ENCODE data around the gene TEAD1. TPM values are rescaled to one million over a fixed set of nuclear protein-coding genes. Genes with fewer than 3 reads are reported as not detected.

The TEAD1 gene
- total and polyA plus RNA-seq, 2 experiments from 2014 or later = 24.5 to 103 TPM

GRCh38 chr11:12792590-12792989 is 118.4 kb downstream of the TEAD1 start (continued):
- no peak for TF ChIP-seq NANOG (IDR thresholded peaks at IDR 0.05; ENCODE audit: borderline replicate concordance)
- no peak for TF ChIP-seq EZH2 (IDR thresholded peaks at IDR 0.05; ENCODE audit: low read depth, unreplicated experiment)

GRCh38 chr11:12793065-12793464 is 118.8 kb downstream of the TEAD1 start:
- H4K20me1 ChIP-seq (replicated peaks; ENCODE audit: insufficient read depth) = peaks cover 4% of the 10 kb centered on the region
- no peak for ATAC-seq
- peaks cover 49% of the 10 kb centered on the region for H3K4me1 Mint-ChIP-seq

More at GRCh38 chr11:12793065-12793464, 118.8 kb downstream of the TEAD1 start:
- Histone ChIP-seq H3K27me3 (ENCODE audit: insufficient read depth) (no peaks in the 10 kb centered on the region), H3K36me3 (ENCODE audit: insufficient read depth) (no peaks in the 10 kb centered on the region; the same call in 1 of the 2 replicates), H3K4me2 (no peak overlapping the region), H3K27ac (ENCODE audit: low read depth) (no peak overlapping the region), H2AFZ (no peak overlapping the region), H3K4me3 (no peak overlapping the region), H3F3A (replicated peaks; ENCODE audit: low read depth) (no peaks in the 10 kb centered on the region), H3K79me2 (replicated peaks; ENCODE audit: insufficient read depth) (peaks cover 100% of the 10 kb centered on the region), H3K9me2 (ENCODE audit: insufficient read depth) (no peaks in the 10 kb centered on the region), H3K4me1 (ENCODE audit: insufficient read depth) (peaks cover 44% of the 10 kb centered on the region)
- H3K9me3 Mint-ChIP-seq = no peaks in the 10 kb centered on the region
- no peak for TF ChIP-seq EZH2 (IDR thresholded peaks at IDR 0.05; ENCODE audit: low read depth, unreplicated experiment)
- TF ChIP-seq ZNF462 (CRISPR knock-in tag; IDR thresholded peaks at IDR 0.05) = no peak
- TF ChIP-seq NANOG (IDR thresholded peaks at IDR 0.05; ENCODE audit: borderline replicate concordance) = no peak
- TF ChIP-seq REST (IDR thresholded peaks at IDR 0.05; ENCODE audit: unreplicated experiment) = no peak
- no peak for TF ChIP-seq CREB1 (CRISPR knock-in tag; IDR thresholded peaks at IDR 0.05; ENCODE audit: low read depth)
- TF ChIP-seq POLR2AphosphoS5 (IDR thresholded peaks at IDR 0.05; ENCODE audit: low read depth) = no peak
- no peak for TF ChIP-seq ZNF331 (CRISPR knock-in tag; IDR thresholded peaks at IDR 0.05; ENCODE audit: low read depth)
- no peak for TF ChIP-seq STAT1 (IDR thresholded peaks at IDR 0.05; ENCODE audit: unreplicated experiment)
- no peak for TF ChIP-seq EZH2phosphoT487 (IDR thresholded peaks at IDR 0.05; ENCODE audit: unreplicated experiment)
- TF ChIP-seq, protein P1, sequence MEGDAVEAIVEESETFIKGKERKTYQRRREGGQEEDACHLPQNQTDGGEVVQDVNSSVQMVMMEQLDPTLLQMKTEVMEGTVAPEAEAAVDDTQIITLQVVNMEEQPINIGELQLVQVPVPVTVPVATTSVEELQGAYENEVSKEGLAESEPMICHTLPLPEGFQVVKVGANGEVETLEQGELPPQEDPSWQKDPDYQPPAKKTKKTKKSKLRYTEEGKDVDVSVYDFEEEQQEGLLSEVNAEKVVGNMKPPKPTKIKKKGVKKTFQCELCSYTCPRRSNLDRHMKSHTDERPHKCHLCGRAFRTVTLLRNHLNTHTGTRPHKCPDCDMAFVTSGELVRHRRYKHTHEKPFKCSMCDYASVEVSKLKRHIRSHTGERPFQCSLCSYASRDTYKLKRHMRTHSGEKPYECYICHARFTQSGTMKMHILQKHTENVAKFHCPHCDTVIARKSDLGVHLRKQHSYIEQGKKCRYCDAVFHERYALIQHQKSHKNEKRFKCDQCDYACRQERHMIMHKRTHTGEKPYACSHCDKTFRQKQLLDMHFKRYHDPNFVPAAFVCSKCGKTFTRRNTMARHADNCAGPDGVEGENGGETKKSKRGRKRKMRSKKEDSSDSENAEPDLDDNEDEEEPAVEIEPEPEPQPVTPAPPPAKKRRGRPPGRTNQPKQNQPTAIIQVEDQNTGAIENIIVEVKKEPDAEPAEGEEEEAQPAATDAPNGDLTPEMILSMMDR (conservative IDR thresholded peaks at IDR 0.05; ENCODE audit: low read depth in 2 of 2) = no peak
- TF ChIP-seq JUNB (IDR thresholded peaks at IDR 0.05; ENCODE audit: unreplicated experiment) = no peak
- TF ChIP-seq ETS1 (IDR thresholded peaks at IDR 0.05) = no peak
- no peak for TF ChIP-seq ZNF114 (CRISPR knock-in tag; IDR thresholded peaks at IDR 0.05)
- H3K27ac Mint-ChIP-seq = no peak overlapping the region
- H3K4me3 Mint-ChIP-seq = no peak overlapping the region
- H3K36me3 Mint-ChIP-seq (ENCODE audit: low read depth) = peaks cover 15% of the 10 kb centered on the region; the same call in 2 of the 3 replicates
- H3K27me3 Mint-ChIP-seq (ENCODE audit: insufficient read depth, low read depth, poor library complexity) = peaks cover 5% of the 10 kb centered on the region
- no peak for DNase-seq (ENCODE audit: low spot score)
